HEK293 (cell line): ENCODE measurements around the gene TSR3.

ENCODE experiments used
- CTCF ChIP-seq: fragments of 450-650 bp; formaldehyde crosslinking; IDR thresholded peaks from 2 replicates; pipeline ENCODE4 v1.5.1; 2016; ENCODE audit warnings: missing biosample characterization, missing genetic modification characterization
- GLI4 ChIP-seq: fragments of 450-650 bp; formaldehyde crosslinking; IDR thresholded peaks from 2 replicates; pipeline ENCODE4 v1.5.1; 2016; ENCODE audit warnings: missing biosample characterization, missing genetic modification characterization
- KLF10 ChIP-seq: fragments of 450-650 bp; IDR thresholded peaks from 2 replicates; pipeline ENCODE4 v1.5.1; 2018; ENCODE audit warnings: missing biosample characterization, mild to moderate bottlenecking, missing genetic modification characterization
- TRIM28 ChIP-seq: IDR thresholded peaks from 2 replicates; pipeline ENCODE4 v1.6.1; 2011; ENCODE audit warnings: low read length, control low read depth, borderline replicate concordance
- YY1 ChIP-seq: fragments of 450-650 bp; formaldehyde crosslinking; IDR thresholded peaks from 2 replicates; pipeline ENCODE4 v1.5.1; 2018; ENCODE audit warnings: missing biosample characterization, missing genetic modification characterization
- ZNF704 ChIP-seq: fragments of 450-650 bp; formaldehyde crosslinking; IDR thresholded peaks from 2 replicates; pipeline ENCODE4 v1.5.1; 2016; ENCODE audit warnings: missing biosample characterization, missing genetic modification characterization
- ZNF768 ChIP-seq: fragments of 450-650 bp; formaldehyde crosslinking; IDR thresholded peaks from 2 replicates; pipeline ENCODE4 v1.5.1; 2018; ENCODE audit warnings: missing biosample characterization, mild to moderate bottlenecking, missing genetic modification characterization

- TF ChIP-seq CTCF (tag by site-specific recombination) (no peak), KLF10 (tag by site-specific recombination) (no peak), ZNF704 (no peak), TRIM28 (no peak), ZNF768 (tag by site-specific recombination) (no peak), YY1 (no peak), GLI4 (no peak)
Observed at GRCh38 chr16:1315081-1316032, 36.3 kb downstream of the TSR3 start.
